ENCODE measurements around the gene PARD3B. TPM values are rescaled to one million over a fixed set of nuclear protein-coding genes. Genes with fewer than 3 reads are reported as not detected.

PARD3B gene
- total RNA-seq, 4 donors from 2014 or later = 27.8 to 39.3 (median 33.7) TPM

DNA sequence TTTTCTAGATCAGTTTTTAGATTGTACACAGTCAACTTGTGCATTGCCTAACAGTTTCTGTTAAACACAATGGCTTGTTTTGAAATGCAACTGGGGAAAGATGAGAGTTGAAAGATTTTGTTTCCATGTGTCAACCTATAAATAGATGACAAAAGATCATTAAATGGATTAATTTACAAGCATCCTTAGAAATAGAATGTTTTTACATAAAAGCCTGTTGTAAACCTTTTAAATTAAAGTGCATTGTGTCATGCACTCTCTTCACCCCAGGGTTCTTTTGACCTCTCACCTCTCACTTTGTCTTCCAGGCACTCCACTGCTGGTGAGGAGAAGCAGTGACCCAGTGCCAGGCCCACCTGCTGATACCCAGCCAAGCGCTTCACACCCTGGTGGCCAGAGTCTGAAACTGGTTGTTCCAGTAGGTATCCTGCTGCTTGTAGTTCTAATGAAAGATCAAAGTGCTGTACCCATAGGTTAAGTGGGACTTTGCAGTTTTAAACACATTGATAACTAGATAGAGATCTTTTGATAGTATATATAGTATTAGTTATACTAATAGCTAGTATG, 502.1 kb downstream of the PARD3B start:
- TF ChIP-seq, protein P1, sequence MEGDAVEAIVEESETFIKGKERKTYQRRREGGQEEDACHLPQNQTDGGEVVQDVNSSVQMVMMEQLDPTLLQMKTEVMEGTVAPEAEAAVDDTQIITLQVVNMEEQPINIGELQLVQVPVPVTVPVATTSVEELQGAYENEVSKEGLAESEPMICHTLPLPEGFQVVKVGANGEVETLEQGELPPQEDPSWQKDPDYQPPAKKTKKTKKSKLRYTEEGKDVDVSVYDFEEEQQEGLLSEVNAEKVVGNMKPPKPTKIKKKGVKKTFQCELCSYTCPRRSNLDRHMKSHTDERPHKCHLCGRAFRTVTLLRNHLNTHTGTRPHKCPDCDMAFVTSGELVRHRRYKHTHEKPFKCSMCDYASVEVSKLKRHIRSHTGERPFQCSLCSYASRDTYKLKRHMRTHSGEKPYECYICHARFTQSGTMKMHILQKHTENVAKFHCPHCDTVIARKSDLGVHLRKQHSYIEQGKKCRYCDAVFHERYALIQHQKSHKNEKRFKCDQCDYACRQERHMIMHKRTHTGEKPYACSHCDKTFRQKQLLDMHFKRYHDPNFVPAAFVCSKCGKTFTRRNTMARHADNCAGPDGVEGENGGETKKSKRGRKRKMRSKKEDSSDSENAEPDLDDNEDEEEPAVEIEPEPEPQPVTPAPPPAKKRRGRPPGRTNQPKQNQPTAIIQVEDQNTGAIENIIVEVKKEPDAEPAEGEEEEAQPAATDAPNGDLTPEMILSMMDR (IDR thresholded peaks at IDR 0.05) = no peak
- no peak for DNase-seq (ENCODE audit: low spot score)
- no peak for ATAC-seq (ENCODE audit: low FRiP score)

DNA sequence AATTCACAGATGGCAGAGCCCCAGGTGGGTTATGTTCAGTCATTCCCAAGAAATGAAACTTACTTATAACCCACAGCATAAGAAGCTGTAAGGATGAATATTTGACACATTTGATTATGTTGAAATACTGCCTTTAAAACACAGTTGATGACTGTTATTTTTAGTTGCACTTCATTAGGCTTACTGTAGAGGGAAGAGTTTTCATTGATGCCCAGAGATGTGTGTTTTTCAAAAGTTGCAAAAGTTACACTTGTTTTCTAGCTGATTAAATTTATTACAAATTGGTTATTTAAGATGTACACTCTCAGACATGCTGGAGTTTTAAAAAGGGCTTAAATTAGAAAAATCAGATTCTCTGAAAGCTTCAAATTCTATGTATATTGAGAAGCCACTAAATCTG, 506.1 kb downstream of the PARD3B start:
- no peak for ATAC-seq (ENCODE audit: low FRiP score)
- TF ChIP-seq, protein P1 (IDR thresholded peaks at IDR 0.05) = no peak

DNA sequence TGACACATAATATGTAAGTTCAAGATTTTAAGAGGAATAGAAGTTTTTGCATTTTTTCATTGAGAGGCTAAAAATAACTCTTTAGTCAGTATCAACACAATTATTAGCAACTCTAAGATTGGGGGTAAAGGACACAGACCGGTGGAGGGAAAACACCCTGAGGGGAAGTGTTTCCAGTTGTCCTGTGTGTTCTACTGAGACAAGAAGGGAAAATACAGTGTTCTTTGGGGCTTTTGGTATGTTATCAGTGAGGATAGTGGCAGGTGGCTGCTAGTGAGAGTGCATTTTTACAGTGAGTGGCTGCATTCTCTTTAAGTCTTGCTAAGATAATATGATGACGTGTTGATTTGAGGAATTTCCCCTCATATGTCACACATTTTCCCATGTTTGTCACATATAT, 507.5 kb downstream of the PARD3B start:
- TF ChIP-seq, protein P1 (IDR thresholded peaks at IDR 0.05) = no peak
- DNase-seq (ENCODE audit: low spot score) (no peak), ATAC-seq (ENCODE audit: low FRiP score) (no peak)

More for the DNA sequence above, 506.1 kb downstream of the PARD3B start:
- DNase-seq (ENCODE audit: low spot score) = no peak

DNA sequence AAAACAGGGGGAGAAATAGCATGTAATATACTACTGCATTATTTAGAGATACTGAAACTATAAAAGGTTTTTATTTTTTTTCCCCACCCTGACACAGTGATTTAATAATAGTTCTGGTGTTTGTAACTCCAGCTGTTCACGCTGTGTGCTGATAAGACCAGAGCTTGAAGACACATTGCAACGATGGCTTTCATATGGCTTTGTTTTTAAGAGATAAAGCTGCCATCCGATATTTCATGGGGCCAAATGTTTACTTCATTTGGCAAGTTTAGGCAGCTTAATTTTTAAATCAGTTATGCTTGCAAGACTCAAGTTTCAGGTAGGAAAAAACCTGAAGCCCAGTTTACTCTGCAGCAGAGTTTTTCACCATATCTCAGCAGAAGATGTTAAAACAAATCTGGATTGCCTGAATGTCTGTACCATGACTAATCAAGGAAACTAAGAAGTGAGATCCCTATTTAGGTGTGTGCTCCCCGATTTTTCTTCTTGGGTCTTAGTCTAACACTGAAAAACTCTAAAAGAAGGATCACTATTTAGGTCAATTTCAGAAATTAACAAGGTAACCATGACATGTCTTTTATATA, 508.6 kb downstream of the PARD3B start:
- DNase-seq (ENCODE audit: low spot score) = no peak
- ATAC-seq (ENCODE audit: low FRiP score) = no peak
- TF ChIP-seq, protein P1 (IDR thresholded peaks at IDR 0.05) = no peak

DNA sequence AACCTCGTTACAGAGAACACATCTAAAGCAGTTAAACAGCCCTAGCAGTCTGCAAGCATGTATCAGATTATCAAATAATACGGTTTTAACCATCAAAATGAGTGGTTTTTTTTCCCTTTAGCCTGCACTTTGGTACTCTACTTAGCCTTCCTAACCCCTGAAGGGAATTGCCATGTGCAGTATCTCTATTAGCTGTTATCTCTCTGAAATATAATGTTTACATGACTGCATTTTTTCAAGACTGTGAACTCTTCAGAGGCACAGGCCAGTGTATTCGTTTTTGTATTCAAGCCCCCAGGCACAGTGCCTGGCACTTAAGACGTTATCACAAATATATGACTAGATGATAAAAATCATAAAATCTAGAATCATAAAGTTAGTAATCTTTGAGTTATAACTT, 509.5 kb downstream of the PARD3B start:
- TF ChIP-seq, protein P1 (IDR thresholded peaks at IDR 0.05) = no peak
- ATAC-seq (ENCODE audit: low FRiP score) = no peak
- no peak for DNase-seq (ENCODE audit: low spot score)

DNA sequence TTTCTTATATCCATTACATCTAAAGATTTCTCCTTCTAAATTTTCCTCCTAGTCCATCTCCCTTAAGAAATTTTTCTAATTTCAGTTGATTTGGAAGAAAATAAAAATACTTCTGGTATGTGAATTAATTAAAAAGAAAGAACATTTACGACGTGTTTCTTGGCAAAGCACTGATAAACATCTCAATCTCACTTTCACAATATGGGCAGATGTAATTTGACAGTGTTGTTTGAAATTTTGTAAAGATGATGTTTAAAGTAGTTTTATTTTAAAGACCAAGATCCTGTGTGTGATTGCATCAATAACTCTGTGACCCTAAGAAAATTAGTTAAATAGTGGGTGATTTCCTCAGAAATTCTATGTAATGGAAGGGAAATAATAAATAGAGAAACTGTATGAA, 510.0 kb downstream of the PARD3B start:
- DNase-seq (ENCODE audit: low spot score) (no peak), ATAC-seq (ENCODE audit: low FRiP score) (no peak)
- TF ChIP-seq, protein P1 (IDR thresholded peaks at IDR 0.05) = no peak

DNA sequence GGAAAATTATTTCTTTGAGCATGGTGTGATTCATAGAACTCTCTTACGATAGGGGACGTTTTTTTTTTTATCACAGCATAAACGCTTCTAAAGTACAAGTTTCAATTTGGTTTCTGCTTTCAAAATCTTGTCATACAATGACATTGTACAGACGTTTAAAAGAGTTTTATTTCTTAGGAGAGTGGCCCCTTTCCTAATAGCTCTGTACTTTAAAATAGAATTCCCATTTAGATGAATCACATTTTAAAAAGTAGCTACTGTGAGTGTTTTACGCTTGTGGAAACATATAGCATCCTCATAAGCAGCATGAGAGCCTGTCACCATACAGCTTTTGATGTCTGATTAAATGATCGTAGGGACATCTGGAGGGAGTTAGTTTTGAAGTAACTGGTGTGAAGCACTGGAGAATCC, 510.9 kb downstream of the PARD3B start:
- ATAC-seq (ENCODE audit: low FRiP score) (no peak), DNase-seq (ENCODE audit: low spot score) (no peak)
- TF ChIP-seq, protein P1 (IDR thresholded peaks at IDR 0.05) = no peak

All from omental fat pad (tissue), 4 donors.